ENCODE results near the gene FLT1.

Gene FLT1, protein sequence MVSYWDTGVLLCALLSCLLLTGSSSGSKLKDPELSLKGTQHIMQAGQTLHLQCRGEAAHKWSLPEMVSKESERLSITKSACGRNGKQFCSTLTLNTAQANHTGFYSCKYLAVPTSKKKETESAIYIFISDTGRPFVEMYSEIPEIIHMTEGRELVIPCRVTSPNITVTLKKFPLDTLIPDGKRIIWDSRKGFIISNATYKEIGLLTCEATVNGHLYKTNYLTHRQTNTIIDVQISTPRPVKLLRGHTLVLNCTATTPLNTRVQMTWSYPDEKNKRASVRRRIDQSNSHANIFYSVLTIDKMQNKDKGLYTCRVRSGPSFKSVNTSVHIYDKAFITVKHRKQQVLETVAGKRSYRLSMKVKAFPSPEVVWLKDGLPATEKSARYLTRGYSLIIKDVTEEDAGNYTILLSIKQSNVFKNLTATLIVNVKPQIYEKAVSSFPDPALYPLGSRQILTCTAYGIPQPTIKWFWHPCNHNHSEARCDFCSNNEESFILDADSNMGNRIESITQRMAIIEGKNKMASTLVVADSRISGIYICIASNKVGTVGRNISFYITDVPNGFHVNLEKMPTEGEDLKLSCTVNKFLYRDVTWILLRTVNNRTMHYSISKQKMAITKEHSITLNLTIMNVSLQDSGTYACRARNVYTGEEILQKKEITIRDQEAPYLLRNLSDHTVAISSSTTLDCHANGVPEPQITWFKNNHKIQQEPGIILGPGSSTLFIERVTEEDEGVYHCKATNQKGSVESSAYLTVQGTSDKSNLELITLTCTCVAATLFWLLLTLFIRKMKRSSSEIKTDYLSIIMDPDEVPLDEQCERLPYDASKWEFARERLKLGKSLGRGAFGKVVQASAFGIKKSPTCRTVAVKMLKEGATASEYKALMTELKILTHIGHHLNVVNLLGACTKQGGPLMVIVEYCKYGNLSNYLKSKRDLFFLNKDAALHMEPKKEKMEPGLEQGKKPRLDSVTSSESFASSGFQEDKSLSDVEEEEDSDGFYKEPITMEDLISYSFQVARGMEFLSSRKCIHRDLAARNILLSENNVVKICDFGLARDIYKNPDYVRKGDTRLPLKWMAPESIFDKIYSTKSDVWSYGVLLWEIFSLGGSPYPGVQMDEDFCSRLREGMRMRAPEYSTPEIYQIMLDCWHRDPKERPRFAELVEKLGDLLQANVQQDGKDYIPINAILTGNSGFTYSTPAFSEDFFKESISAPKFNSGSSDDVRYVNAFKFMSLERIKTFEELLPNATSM (N-terminal part only)

DNA sequence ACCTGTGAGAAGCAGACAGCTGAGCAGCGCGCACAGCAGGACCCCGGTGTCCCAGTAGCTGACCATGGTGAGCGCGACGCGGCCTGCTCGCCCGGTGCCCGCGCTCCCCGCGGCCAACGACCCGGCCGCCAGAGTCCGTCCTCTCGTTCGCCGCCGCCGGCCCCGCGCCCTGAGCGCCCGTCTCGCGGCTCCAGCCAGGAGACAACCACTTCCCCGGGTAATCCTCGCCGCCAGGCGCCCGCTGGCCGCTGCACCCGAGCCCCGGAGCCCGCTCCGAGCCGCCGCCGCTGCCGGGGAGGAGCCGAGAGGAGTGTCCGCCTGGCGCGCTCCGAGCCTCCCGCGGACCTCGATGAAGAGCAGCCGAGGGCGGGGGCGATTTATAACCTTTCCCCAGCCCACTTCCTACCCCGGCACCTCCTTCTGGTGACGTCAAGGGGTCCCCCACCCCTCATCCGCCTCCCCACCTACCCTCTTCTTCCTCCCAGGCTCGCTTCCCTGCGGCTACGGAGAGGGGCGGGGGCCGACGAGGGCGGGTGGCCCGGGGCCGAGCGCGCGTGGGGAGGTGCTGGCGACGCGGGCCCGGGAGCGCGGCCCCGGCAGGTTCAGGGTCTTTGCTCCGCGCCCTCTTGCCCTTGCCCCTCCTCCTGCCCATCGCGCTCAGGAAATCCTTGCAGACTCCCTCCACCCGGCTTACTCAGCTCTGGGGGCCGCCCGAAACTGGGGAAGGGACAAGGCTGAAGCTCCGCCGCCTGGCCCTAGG is at the start of gene FLT1:
Gene FLT1, minus strand, starts transcription at position 351 of the 760 bp plus-strand sequence. Its CDS starts 285 bp downstream, at position 66.
- no peak within 1 kb of the TSS for H3K27ac ChIP-seq
- DNase-seq (ENCODE audit: low read depth, low spot score): no peak

DNA sequence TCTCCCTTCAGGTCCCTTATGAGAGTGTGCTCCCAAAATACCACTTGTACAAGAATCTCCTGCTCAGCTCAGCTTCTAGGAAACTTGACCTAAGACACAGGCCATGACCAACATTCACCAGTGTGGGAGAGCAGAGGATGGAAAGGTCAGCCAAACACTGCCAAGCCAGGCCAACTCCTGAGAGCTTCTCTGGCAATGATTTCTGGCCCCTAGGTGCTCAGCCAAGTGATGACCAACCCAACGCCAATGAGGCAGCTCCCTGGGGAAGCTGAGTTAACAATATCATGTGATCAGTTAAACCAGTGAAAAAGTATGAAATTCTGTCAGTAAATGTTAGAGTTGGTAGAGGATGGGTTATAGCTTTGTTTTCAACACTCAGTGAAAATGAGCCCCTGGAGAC is 49.1 kb upstream of the FLT1 start:
- no peak for DNase-seq (ENCODE audit: low read depth, low spot score)
- H3K27ac ChIP-seq: no peak overlapping the region

DNA sequence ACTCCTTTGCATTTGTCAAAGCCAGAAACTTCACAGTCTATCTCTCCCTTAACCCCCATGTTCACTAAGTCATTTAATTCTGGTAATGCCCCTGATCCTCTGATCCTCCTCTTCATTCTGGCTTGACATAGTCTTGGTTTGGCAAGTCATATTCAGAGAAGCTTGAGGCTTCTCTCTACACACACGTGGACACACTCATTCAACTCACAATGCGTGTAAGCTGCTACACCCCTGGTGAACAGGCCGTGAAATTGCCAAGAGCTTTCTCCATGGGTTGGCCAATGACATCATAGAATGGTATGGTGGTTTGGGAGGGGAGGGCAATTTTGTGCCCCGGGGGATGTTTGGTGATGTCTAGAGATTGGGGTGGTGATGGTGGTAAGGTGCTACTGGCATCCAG is 47.9 kb upstream of the FLT1 start:
- DNase-seq (ENCODE audit: low read depth, low spot score): no peak
- H3K27ac ChIP-seq: no peak overlapping the region

DNA sequence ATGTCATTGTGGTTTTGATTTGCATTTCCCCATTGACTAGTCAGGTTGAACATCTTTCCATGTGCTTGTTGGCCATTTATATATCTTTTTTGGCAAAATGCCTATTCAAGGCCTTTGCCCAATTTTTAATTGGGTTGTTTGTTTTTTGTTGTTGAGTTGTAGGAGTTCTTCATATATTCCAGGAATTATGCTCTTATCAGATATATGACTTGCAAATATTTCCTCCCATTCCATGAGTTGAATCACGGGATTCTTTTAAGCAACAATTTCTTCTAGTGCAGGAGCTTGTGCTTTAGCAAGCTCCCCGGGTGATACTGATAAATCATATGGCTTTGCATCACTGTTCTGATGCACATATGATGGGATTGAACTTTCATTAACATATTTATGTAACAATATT is 47.0 kb upstream of the FLT1 start:
- no peak overlapping the region for H3K27ac ChIP-seq
- DNase-seq (ENCODE audit: low read depth, low spot score): no peak

DNA sequence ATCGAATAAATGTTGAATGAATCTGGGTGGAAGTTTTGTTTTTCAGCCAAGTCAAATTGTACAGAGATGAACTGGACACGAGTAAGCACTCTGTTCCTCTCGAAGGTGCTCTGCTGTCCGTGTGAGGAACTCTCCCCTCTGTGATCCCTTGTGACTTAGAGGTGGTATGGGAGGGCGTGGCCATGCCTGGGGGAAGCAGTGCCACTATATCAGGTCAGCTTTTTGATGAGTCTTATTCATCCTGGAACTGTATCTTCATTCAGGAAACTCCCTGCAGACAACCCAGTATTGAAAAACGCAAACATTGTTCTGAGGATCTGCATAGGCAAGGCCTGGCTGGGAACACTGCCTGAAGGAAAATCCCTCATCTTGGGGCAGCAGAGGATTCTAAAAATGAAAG is 45.7 kb upstream of the FLT1 start:
- no peak for DNase-seq (ENCODE audit: low read depth, low spot score)
- no peak overlapping the region for H3K27ac ChIP-seq

DNA sequence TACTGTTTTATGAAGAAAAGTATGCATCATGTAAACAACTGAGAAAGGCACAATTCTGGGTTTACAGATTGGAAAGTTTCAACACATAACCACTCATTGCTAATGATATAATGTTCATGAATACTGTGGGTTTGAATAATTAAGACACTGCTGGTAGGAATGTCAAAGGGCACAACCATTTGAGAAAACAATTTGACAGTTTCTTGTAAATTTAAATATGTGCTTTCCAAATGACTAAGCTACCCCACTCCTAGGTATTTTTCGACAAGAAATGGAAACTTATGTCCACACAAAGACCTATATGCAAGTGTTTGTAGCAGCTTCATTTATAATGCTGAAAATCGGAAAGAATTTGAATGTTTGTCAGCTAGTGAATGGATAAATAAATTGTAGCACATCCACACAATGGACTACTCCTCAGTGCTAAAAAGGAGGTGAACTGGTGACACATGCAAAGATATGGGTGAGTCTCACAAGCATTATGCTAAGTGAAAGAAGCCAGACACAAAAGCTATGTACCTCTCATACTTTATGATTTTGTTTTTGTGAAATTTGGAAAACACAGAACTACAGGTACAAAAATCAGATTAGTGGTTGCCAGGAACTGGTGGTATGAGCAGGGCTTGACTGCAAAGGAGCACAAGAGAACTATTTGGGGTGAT is 44.8 kb upstream of the FLT1 start:
- H3K27ac ChIP-seq: no peak overlapping the region
- no peak for DNase-seq (ENCODE audit: low read depth, low spot score)

DNA sequence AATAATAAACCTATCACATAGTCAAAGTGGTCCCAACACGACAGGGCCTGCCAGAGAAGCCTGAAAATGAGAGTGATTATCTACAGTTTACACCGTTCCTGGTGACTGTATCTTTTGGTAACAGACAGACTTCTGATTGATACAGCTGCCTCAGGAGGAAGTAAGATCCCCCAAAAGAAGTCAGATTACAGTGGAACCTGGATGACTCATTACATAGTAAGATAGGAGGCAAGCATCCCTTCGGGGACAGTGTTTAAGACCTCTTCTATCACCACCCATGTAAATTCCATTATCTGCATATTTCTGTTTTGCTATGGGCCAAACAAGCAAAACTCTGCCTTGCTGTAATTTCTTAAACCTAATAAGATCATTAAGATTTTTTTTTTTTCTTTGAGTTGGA is 44.0 kb upstream of the FLT1 start:
- H3K27ac ChIP-seq: no peak overlapping the region
- no peak for DNase-seq (ENCODE audit: low read depth, low spot score)

DNA sequence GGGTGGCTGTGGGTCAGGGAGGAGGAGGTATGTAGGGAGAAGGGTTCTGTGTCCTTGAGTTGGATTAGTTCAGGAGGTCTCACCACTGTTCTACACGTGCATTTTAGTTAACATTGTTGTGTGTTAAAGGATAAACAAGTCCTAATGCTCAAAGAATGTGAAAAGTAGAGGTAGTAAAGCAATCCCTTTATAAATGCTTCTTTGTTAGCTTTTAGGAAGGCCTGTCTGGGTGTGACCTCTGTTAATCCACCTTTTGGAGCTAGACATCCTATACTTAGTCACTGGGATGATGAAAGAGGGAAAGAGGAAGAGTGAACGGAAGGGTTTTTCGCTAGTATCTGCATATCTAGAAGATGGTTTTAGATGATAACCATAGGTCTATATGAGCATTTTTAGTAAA is 42.2 kb upstream of the FLT1 start:
- no peak overlapping the region for H3K27ac ChIP-seq
- DNase-seq (ENCODE audit: low read depth, low spot score): peak; percentile 16

DNA sequence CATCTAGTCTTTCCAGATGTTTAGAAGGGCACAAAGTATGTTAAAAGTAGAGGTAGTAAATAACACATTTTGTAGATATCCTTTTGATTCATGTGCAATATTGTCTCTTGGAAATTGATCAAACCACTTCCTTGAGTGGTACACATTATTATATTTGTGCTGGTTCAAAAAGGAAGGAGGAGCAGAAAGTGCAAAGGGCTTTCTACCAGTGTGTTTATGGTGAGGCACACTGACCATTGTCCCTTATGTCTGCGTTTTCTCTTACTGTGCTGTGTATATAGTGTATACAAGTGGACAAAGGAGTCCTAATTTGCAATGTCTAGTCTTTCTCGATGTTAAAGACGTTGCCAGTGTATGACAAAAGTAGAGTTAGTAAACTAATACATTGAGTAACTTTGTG is 41.4 kb upstream of the FLT1 start:
- H3K27ac ChIP-seq: no peak overlapping the region
- DNase-seq (ENCODE audit: low read depth, low spot score): no peak

DNA sequence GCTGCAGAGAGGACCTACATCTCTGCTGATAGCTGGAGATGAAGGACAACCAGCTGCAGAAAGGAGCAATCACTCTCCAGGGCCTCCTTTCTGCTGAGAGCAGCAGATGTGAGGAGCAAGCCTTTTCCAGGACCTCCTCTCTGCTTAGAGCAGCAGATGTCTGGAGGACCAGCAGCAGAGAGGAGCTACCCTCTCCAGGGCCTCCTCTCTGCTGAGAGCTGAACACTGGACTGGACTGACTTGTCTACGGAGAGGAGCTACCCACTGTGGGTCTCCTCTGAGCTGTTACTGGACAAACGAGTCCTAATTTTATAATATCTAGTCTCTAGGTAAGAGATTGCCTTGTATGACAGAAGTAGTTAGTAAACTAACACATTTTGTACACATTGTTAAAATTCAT is 40.8 kb upstream of the FLT1 start:
- no peak for DNase-seq (ENCODE audit: low read depth, low spot score)
- no peak overlapping the region for H3K27ac ChIP-seq

DNA sequence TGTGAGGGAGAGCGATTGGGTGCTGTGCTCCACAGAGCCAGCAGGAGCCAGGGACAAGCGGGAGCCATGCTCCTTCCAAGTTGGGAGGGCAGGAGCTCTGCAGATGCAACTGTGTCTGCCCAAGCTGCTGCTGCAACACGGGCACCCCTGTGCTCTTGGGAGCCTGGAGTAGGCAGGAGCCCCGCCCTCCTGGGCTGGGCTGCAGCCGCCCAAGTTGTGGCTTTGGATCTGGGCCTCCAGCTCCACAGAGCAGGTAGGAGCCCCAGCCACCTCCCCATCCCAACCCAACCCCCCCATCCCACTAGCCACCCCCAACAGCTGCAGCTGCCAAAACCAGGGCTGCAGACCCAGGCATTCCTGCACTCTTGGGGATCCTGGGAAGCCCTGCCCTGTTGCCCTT is 39.9 kb upstream of the FLT1 start:
- no peak for DNase-seq (ENCODE audit: low read depth, low spot score)

DNA sequence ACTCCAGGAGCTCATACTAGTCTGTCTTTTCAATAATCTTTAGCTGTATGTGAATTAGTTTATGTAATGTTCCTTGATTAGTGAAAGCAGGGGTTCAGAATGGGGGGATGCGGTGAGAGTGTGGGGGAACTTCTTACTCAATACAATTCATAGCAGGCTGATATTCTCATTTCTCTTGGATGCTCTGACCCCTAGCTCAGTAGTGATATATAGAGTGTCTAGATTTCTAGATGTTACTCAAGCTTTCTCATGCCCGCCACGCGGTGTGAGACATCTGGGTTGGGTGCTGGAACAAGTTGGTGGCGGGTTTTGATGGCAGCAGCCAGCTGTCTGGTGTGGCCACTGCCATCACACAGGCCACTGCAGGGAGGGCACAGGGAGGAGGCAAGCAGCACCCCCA is 39.3 kb upstream of the FLT1 start:
- H3K27ac ChIP-seq: no peak overlapping the region
- DNase-seq (ENCODE audit: low read depth, low spot score): no peak

More for the DNA sequence above, 39.9 kb upstream of the FLT1 start:
- H3K27ac ChIP-seq: no peak overlapping the region

DNA sequence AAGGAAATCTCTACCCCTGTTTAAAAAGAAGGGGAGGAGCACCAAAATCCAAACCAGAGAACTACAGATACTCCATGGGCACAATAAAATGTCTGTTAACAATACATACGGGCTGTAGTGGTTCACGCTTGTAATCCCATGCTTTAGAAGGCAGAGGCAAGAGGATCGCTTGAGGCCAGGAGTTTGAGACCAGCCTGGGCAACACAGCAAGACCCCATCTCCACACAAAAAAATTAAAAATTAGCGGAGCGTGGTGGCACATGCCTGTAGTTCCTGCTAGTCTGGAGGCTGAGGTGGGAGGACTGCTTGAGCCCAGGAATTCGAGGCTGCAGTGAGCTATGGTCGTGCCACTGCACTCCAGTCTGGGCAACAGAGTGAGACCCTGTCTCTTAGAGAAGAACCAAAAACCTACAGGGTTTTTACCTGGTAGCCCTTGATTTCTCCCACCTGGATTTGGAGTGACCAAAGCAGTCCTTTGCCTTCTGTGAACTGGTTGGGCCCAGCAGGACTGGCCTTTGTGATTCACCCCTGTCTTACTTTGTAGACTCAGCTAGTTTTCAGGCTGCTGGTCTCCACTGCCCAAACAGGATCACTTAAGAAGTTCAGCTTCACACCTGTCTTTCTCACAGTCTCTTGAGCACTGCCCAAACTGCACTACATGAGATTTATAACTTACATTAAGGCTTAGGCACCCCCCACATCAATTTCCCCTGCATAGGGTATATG is 38.7 kb upstream of the FLT1 start:
- no peak for DNase-seq (ENCODE audit: low read depth, low spot score)
- H3K27ac ChIP-seq: no peak overlapping the region

DNA sequence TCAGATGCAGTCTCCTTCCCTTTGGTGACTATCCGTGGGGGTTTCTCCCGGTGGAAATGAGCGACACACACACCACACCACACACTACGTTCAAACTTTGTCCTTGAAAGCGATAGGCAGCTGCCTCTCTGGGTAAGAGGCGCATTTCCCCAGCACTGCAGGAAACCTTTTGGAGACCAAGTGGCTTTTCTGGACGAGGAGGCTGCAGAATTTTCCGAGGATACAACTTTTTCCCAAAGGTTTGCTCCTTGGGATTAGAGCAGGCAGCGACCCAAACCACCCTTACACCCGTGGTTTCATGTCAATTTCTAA is 38.2 kb upstream of the FLT1 start:
- no peak overlapping the region for H3K27ac ChIP-seq
- no peak for DNase-seq (ENCODE audit: low read depth, low spot score)

DNA sequence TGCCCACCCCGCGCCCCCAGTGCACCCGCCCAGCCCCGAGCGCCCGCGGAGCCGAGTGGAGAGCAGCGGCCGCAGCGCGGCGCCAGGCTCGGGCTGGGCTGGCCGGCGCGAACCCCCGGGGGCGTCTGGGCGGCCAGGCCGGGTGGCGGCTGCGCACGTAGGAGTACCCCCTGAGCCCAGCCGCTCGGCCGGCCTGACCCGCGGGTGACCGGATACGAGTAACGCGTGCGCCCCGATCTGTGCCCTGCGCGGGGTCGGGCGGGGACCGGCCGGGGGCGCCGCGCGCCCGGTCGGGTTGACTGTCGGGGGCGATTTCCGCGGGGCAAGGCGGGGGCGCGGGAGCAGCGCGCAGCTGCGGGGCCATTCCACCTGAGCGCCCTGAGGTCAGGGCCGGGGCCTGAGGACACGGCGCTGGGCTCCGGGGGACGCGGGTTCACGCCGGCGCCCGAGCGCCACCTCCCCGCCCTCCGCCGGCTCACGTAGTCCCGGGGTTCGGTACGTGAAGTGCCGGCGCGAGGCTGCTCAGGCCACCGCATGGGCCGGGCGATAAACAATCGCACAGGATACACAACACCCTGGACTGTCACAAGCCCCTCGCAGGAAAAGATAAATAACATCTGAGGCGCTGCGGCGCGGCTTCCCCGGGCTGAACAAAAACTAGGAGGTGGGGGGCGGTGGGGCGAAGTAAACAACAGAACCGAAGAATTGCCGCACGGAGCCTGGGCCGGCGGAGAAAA is 37.6 kb upstream of the FLT1 start:
- DNase-seq (ENCODE audit: low read depth, low spot score): no peak

DNA sequence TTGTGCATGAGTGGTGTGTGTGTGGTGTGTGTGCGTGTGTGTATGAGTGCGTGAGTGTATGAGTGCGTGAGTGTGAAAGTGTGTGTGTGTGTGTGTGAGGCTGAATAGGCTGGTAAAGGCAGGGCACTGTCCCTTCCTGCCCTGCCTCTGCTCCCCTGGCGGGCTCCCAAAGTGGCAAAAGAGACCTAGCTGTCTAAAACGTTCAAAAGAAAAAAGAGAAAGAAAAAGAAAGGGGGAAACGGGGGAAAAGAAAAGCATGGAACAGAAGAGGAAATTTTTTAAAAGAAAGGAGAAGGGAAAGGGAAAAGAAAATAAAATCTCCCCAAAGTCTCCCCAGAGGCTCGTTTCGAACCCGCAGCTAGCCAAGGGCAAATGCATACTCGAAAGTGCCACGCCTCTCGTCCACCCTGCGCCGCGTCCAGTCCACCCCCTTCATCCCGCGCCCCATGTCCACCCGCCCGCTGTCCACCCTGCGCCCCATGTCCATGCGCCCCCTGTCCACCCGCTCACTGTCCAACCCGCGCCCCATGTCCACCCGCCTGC is 37.0 kb upstream of the FLT1 start:
- no peak overlapping the region for H3K27ac ChIP-seq
- DNase-seq (ENCODE audit: low read depth, low spot score): no peak

More for the DNA sequence above, 37.6 kb upstream of the FLT1 start:
- no peak overlapping the region for H3K27ac ChIP-seq

DNA sequence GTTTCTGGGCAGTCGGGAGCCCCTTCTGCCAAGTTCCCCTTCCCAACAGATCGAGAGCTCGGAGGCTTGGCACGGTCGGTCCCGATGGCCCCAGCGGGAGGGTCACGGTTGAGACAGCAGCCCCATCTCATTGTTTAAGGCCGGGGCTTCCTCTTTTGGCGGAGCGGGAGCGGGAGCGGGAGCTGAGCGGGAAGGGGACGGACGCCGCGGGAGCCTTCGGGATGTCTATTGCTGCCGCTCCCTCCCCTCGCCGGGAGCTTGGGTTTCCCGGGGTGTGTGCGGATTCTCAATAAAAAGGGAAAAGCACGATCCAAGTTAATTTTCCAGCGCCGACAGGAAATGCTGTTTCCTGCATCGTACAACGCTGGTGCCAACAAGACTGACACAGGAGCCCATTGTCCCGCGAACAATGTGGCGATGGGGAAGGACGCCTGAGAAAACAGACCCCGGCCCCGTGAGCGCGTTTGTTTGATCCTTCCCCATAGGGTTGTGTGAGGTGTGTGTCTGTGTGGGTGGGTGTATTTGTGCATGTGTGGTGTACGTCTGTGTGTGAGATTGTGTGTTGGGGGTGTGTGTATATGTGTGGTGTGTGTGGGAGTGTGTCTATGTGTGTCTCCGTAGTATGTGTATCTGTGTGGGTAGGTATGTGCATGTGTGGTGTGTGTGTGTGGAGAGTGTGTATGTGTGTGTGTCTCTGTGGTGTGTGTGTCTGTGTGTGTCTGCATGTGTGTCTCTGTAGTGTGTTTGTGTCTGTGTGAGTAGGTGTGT is 36.3 kb upstream of the FLT1 start:
- DNase-seq (ENCODE audit: low read depth, low spot score): no peak
- H3K27ac ChIP-seq: no peak overlapping the region

All from epithelial cell of prostate (primary cell).